HCT116 (cell line): Measurements from ENCODE around the gene PDXK. TPM values are rescaled to one million over a fixed set of nuclear protein-coding genes. Genes with fewer than 3 reads are reported as not detected.

Experiments used
- ATAC-seq: fragments of 200-7000 bp; cut with Tn5 transposase; 2 replicates; pipeline ENCODE4 v1.9.1; 2020; ENCODE audit warnings: mild to moderate bottlenecking, moderate library complexity
- BruUV-seq: library from RNA; stranded (reverse); fragments of 400-500 nt; replicated peaks from 2 replicates; lab custom pipeline; 2021; lab: Mats Ljungman, UMichigan
- CTCF ChIA-PET: fragments of 300-600 bp; sonication (Branson Sonifier 250); formaldehyde crosslinking; loops from one replicate; lab custom pipeline; 2021; ENCODE audit warnings: antibody characterized with exemption; lab: Charles Lee
- POLR2A ChIA-PET: fragments of 300-600, 350-600 bp; sonication (Branson Sonifier 250); formaldehyde crosslinking; loops from one replicate; lab custom pipeline; 2021; ENCODE audit warnings: antibody characterized with exemption; lab: Charles Lee
- RAD21 ChIA-PET, 2 experiments: fragments of 300-600 bp; sonication (Branson Sonifier 250); formaldehyde crosslinking; loops; one replicate each; lab custom pipeline; 2023; ENCODE audit warnings: low total read pairs in 2 of 2; ENCODE audit not compliant: uncharacterized antibody in 2 of 2, unreplicated experiment in 2 of 2, low non-redundant PET in 1 of 2; lab: Charles Lee
- DNase-seq: peaks from one replicate; pipeline ENCODE4 v3.0.0-alpha.2; 2010; ENCODE audit warnings: low read depth, low spot score
- H2AFZ ChIP-seq: fragments of 200-600 bp; shearing (Covaris generic), sonication (generic); 2 replicates; pipeline ENCODE4 v1.6.1; 2017; ENCODE audit warnings: low read depth, mixed run types, mixed read lengths, antibody characterized with exemption, low read length; ENCODE audit not compliant: poor library complexity, severe bottlenecking
- H3K27ac ChIP-seq: 2 replicates; pipeline ENCODE4 v1.5.1; 2012; ENCODE audit warnings: low read depth, low read length
- H3K27me3 ChIP-seq: fragments of 200-600 bp; sonication (generic); 2 replicates; pipeline ENCODE4 v1.6.1; 2016; ENCODE audit warnings: mixed run types, low read length, mixed read lengths; ENCODE audit not compliant: insufficient read depth
- H3K36me3 ChIP-seq, 2 experiments: fragments of 200-500 bp in 1 of 2; fragments of 200-600 bp in 1 of 2; sonication (Bioruptor generic) in 1 of 2; sonication (generic) in 1 of 2; 2 replicates each; pipeline versions ENCODE4 v1.5.1 to v1.6.1; 2014 to 2016; ENCODE audit warnings: low read length in 2 of 2, inconsistent platforms in 1 of 2, mixed read lengths in 1 of 2, mixed run types in 1 of 2; ENCODE audit not compliant: insufficient read depth in 2 of 2, control insufficient read depth in 1 of 2
- H3K4me1 ChIP-seq, 2 experiments: fragments of 200-600 bp in 1 of 2; sonication (generic) in 1 of 2; 2 replicates each; pipeline versions ENCODE4 v1.5.1 to v1.6.1; 2012 to 2017; ENCODE audit warnings: low read length in 2 of 2, inconsistent platforms in 1 of 2, mild to moderate bottlenecking in 1 of 2, mixed read lengths in 1 of 2, mixed run types in 1 of 2, moderate library complexity in 1 of 2; ENCODE audit not compliant: insufficient read depth in 2 of 2, control insufficient read depth in 1 of 2
- H3K4me2 ChIP-seq: fragments of 200-600 bp; sonication (generic); 2 replicates; pipeline ENCODE4 v1.6.1; 2017; ENCODE audit warnings: mixed run types, low read length, mixed read lengths
- H3K4me3 ChIP-seq, 2 experiments: fragments of 200-600 bp in 1 of 2; sonication (generic) in 1 of 2; replicated peaks in 1 of 2; 2 replicates each; pipeline ENCODE4 v1.5.1; 2011 to 2016; ENCODE audit warnings: low read length in 2 of 2, control low read depth in 1 of 2, low read depth in 1 of 2, mild to moderate bottlenecking in 1 of 2, mixed read lengths in 1 of 2, mixed run types in 1 of 2
- H3K79me2 ChIP-seq: fragments of 200-600 bp; sonication (generic); 2 replicates; pipeline ENCODE4 v1.6.1; 2017; ENCODE audit warnings: mild to moderate bottlenecking, mixed run types, low read length, moderate library complexity, mixed read lengths; ENCODE audit not compliant: insufficient read depth
- H3K9ac ChIP-seq: fragments of 200-600 bp; sonication (generic); 2 replicates; pipeline ENCODE4 v1.6.1; 2016; ENCODE audit warnings: low read length, mixed read lengths
- H3K9me2 ChIP-seq: fragments of 200-600 bp; sonication (generic), shearing (Covaris generic); 2 replicates; pipeline ENCODE4 v1.6.1; 2017; ENCODE audit warnings: mixed run types, mild to moderate bottlenecking, moderate library complexity; ENCODE audit not compliant: insufficient read depth
- H3K9me3 ChIP-seq, 2 experiments: fragments of 200-500 bp in 1 of 2; fragments of 200-600 bp in 1 of 2; sonication (Bioruptor generic) in 1 of 2; sonication (generic) in 1 of 2; 2 replicates each; pipeline ENCODE4 v1.6.1; 2014 to 2017; ENCODE audit warnings: low read length in 2 of 2, mixed read lengths in 2 of 2, inconsistent platforms in 1 of 2, low read depth in 1 of 2, mild to moderate bottlenecking in 1 of 2, mixed run types in 1 of 2, moderate library complexity in 1 of 2; ENCODE audit not compliant: control insufficient read depth in 1 of 2, insufficient read depth in 1 of 2
- H4K20me1 ChIP-seq: fragments of 200-600 bp; sonication (generic), shearing (Covaris generic); 2 replicates; pipeline ENCODE4 v1.6.1; 2017; ENCODE audit warnings: mixed run types, mild to moderate bottlenecking, moderate library complexity; ENCODE audit not compliant: insufficient read depth
- ATF3 ChIP-seq: IDR thresholded peaks from 2 replicates; pipeline ENCODE4 v1.6.1; 2012
- CTCF ChIP-seq, 3 experiments: fragments of 200-600 bp in 1 of 3; sonication (generic) in 1 of 3; IDR thresholded peaks in 2 of 3; conservative IDR thresholded peaks in 1 of 3; 2 replicates each; pipeline ENCODE4 v1.5.1; 2012 to 2017; ENCODE audit warnings: low read depth in 2 of 3, low read length in 2 of 3, antibody characterized with exemption in 1 of 3, borderline replicate concordance in 1 of 3, control low read depth in 1 of 3, mild to moderate bottlenecking in 1 of 3, mixed read lengths in 1 of 3, mixed run types in 1 of 3, moderate library complexity in 1 of 3; ENCODE audit not compliant: insufficient read depth in 1 of 3
- EGR1 ChIP-seq: IDR thresholded peaks from 2 replicates; pipeline ENCODE4 v1.6.1; 2012; ENCODE audit warnings: low read depth
- EZH2 ChIP-seq: fragments of 200-600 bp; sonication (generic); IDR thresholded peaks from 2 replicates; pipeline ENCODE4 v1.6.1; 2017; ENCODE audit warnings: antibody characterized with exemption, mixed run types
- POLR2AphosphoS5 ChIP-seq: IDR thresholded peaks from 2 replicates; pipeline ENCODE4 v1.6.1; 2011; ENCODE audit warnings: mild to moderate bottlenecking, low read depth, low read length, moderate library complexity
- SRF ChIP-seq: IDR thresholded peaks from 2 replicates; pipeline ENCODE4 v1.6.1; 2012; ENCODE audit warnings: low read depth
- ZFX ChIP-seq: fragments of 450-650 bp; IDR thresholded peaks from 2 replicates; pipeline ENCODE4 v1.6.1; 2017
- intact Hi-C: fragments of 100-400 bp; cut with micrococcal nuclease; formaldehyde crosslinking; loops from 2 replicates; pipeline ENCODE4 v1.10.0; 2022
- total RNA-seq: library from RNA; stranded (reverse); gene quantifications from one replicate; pipeline ENCODE4 v1.2.1, GENCODE V29; 2021; ENCODE audit not compliant: unreplicated experiment

The PDXK gene
- total RNA-seq, 1 experiment from 2014 or later: 127 TPM

- BruUV-seq: no TSS peak
- Histone ChIP-seq H3K4me2 (no peak overlapping the region), H3K9me2 (no peaks in the 10 kb centered on the region), H2AFZ (no peak overlapping the region), H3K9ac (no peak overlapping the region), H4K20me1 (no peaks in the 10 kb centered on the region; the same call in 1 of the 2 replicates), H3K36me3 (peaks cover 66 to 77% of the 10 kb centered on the region in 2 experiments), H3K27ac (no peak overlapping the region), H3K27me3 (no peaks in the 10 kb centered on the region), H3K4me3 (no peak overlapping the region), H3K79me2 (peaks cover 80% of the 10 kb centered on the region), H3K4me1 (peaks cover 4 to 12% of the 10 kb centered on the region in 2 experiments; a peak in 3 of 4 replicates), H3K9me3 (no peaks in the 10 kb centered on the region)
- ChIA-PET POLR2A (no interaction called here), RAD21 (no interaction called here), CTCF (no interaction called here)
- TF ChIP-seq EGR1 (no peak), POLR2AphosphoS5 (no peak), ZFX (no peak)
- DNase-seq (no peak), ATAC-seq (no peak)
- intact Hi-C loops: no loop called here
Measured at GRCh38 chr21:43794311-43794710, 75.4 kb downstream of the PDXK start.

- Histone ChIP-seq H3K9me2 (no peaks in the 10 kb centered on the region), H4K20me1 (no peaks in the 10 kb centered on the region; the same call in 1 of the 2 replicates), H3K79me2 (peaks cover 75% of the 10 kb centered on the region), H3K4me1 (peaks cover 4 to 12% of the 10 kb centered on the region in 2 experiments; a peak in 3 of 4 replicates), H3K27ac (no peak overlapping the region), H3K27me3 (no peaks in the 10 kb centered on the region), H3K4me3 (no peak overlapping the region), H3K9ac (no peak overlapping the region), H2AFZ (no peak overlapping the region), H3K9me3 (no peaks in the 10 kb centered on the region), H3K36me3 (peaks cover 70 to 80% of the 10 kb centered on the region in 2 experiments), H3K4me2 (no peak overlapping the region)
- ChIA-PET RAD21 (no interaction called here), CTCF (no interaction called here), POLR2A (no interaction called here)
- no TSS peak for BruUV-seq
- intact Hi-C loops: no loop called here
- DNase-seq: no peak
- ATAC-seq: no peak
- TF ChIP-seq CTCF (IDR thresholded peaks at IDR 0.05 in 2 of 3, conservative IDR thresholded peaks at IDR 0.05 in 1 of 3; ENCODE audit: borderline replicate concordance in 1 of 3, insufficient read depth in 1 of 3, low read depth in 2 of 3, low read length in 2 of 3): no peak
- TF ChIP-seq SRF: no peak
- no peak for TF ChIP-seq ATF3
- TF ChIP-seq EZH2: no peak
Measured at GRCh38 chr21:43794857-43795256, 75.9 kb downstream of the PDXK start.
